ENCODE measurements around the gene PRPF19.

The PRPF19 gene

GRCh38 chr11:60862171-60862570 is 44.2 kb downstream of the PRPF19 start:
- in situ Hi-C loops (cut with HindIII; ENCODE audit: low sequenced_read_pairs) = no loop called here

- in situ Hi-C loops (cut with HindIII; ENCODE audit: low sequenced_read_pairs) = no loop called here
Measured at GRCh38 chr11:60860943-60861342, 45.4 kb downstream of the PRPF19 start.

GRCh38 chr11:60859616-60860250 is 46.7 kb downstream of the PRPF19 start:
- in situ Hi-C loops (cut with HindIII; ENCODE audit: low sequenced_read_pairs) = no loop called here

GRCh38 chr11:60858731-60859464 is 47.5 kb downstream of the PRPF19 start:
- in situ Hi-C loops (cut with HindIII; ENCODE audit: low sequenced_read_pairs) = no loop called here

DNA sequence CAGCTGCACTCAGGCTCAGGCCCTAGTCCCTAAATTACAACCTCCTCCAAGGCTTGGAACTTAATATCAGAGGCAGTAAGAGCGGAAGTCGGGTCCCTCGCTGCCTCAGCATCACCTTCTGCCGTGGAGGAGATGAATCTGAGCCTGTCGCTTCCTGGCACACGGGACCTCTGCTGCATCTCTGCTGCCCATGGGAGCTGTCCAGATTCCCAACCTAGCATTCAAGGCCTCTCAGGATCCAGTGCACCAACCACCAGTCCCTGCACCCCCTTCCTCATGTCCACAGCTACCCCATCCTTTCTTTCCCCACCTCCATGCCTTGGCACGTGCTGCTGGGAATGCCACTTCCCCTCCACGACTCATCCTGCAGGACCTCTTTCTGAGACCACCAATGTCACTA is 48.1 kb downstream of the PRPF19 start:
- in situ Hi-C loops (cut with HindIII; ENCODE audit: low sequenced_read_pairs) = no loop called here

DNA sequence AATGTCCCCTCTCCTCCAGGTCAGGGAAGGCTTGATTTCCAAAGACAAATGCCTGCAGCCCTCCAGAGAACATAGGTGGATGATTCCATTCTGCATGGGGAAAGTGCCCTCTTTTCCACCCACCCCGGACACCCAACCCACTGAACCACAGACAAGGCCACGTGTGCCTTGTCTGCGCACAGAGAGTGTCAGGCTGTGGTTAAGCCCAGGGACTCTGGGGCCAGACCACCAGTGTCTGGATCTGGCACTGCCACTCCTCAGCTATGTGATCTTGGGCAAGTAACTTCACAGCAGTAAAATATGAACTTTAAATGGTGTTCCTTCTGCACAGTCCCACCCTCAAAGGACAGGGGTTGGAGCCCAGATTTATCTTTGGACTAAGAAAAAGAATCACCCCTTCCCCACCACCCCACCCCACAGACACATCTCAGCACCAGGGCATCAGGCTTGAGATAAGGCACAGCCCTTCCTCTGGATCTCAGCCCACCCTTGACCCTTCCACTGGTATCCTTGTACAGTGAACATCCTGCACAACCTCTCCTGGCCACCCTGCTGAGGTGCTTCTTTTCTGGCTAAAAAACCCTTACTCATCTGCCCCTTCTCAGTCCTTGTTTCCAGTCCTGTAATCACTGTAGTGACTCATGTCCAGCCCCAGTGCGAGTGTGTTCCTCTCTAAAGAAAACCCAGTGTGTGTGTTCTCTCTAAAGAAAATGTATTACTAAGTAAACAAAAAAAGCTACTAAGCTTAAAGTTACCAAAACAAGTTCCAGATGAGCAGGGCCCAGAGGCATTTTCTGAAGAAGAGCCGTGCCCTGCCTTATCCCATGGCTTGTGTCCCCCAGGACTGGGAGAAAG is 48.8 kb downstream of the PRPF19 start:
- in situ Hi-C loops (cut with HindIII; ENCODE audit: low sequenced_read_pairs) = no loop called here

- in situ Hi-C loops (cut with HindIII; ENCODE audit: low sequenced_read_pairs) = no loop called here
Measured at GRCh38 chr11:60855726-60856633, 50.4 kb downstream of the PRPF19 start, which contains the start of gene PTGDR2. Gene PTGDR2 (minus strand): TSS chr11:60855950. CDS start chr11:60853722, 2,228 bp downstream.

DNA sequence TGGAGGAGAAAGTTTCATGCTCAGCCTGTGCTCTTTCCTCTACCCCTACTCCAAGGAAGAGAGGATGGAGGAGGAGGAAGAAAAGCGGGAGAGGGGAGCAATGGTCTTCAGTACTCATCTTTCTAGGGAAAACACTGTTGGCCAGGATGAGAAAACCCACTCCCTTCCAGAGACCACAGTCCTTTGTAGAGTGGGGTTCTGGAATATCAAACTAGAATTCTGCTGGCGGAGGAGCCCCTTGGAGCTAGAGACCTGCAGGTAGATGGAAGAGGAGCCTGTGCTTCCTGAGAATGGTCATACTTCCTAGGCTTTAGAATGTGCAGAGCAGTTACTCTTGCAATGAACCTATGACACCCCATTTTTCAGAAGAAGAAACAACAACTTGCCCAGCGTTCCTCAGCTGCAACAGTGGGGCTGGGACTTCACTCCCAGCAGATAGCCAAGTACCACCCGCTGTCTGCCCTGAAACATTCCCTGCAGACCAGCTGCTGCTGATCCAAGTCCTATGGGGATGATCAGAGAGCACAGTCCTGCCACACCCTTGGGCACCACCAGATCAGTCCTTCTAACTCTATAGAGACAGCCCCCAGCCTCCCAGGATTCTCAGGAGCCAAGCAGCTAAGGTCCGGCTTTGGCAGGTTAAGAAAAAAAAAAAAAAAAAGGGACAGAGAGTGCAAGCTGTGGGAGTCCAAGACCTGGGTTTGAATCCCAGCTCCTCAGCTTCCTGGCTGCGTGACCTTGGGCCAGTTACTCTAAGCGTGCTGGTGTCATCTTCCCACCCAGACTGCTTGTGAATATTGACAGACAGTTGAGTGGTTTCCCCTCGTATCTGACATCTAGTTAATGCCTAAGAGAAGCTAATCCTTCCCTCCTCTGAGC is 51.3 kb downstream of the PRPF19 start:
- in situ Hi-C loops (cut with HindIII; ENCODE audit: low sequenced_read_pairs) = no loop called here

GRCh38 chr11:60854140-60854846 is 52.1 kb downstream of the PRPF19 start:
- in situ Hi-C loops (cut with HindIII; ENCODE audit: low sequenced_read_pairs) = no loop called here

DNA sequence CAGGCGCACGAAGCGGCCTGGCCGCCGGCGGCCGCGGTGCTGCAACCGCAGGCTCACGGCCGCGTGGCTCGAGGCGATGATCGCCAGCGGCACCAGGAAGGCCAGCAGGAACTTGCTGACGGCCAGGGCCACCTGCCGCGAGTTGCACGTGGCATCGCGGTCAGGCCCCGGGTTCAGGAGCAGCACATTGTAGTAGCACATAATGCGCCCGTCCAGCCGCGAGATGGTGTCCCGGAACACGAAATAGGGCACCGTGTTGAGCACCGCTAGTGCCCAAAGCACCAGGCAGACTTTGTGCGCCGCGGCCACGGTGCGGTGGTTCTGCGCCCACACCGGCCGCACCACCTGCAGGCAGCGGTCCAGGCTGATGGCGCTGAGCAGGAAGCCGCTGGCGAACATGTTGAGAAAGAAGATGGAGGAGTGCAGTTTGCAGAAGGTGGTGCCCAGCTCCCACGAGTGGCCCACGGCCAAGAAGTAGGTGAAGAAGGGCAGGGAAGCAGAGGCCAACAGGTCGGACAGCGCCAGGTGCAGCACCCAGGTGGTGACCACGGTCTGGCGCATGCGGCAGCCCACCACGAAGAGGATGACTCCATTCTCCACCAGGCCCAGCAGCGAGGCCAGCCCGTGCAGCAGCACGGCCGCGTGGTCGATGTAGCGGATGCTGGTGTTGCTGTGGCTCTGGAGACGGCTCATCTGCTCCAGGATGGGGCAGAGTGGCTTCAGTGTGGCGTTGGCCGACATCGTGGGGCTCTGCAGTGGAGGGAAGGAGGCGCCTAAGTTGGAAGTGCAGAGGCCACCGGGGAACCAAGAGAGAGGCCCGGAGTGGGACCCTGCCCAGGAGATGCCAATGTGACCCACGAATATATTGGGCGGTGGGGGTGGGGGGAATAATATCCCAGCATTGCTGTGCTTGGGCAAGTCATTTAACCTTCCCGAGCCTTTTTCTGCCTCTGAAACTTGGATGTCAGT is 53.1 kb downstream of the PRPF19 start:
- in situ Hi-C loops (cut with HindIII; ENCODE audit: low sequenced_read_pairs) = no loop called here

GRCh38 chr11:60852117-60852981 is 54.0 kb downstream of the PRPF19 start:
- in situ Hi-C loops (cut with HindIII; ENCODE audit: low sequenced_read_pairs) = no loop called here

GRCh38 chr11:60851327-60852104 is 54.9 kb downstream of the PRPF19 start:
- in situ Hi-C loops (cut with HindIII; ENCODE audit: low sequenced_read_pairs) = no loop called here

DNA sequence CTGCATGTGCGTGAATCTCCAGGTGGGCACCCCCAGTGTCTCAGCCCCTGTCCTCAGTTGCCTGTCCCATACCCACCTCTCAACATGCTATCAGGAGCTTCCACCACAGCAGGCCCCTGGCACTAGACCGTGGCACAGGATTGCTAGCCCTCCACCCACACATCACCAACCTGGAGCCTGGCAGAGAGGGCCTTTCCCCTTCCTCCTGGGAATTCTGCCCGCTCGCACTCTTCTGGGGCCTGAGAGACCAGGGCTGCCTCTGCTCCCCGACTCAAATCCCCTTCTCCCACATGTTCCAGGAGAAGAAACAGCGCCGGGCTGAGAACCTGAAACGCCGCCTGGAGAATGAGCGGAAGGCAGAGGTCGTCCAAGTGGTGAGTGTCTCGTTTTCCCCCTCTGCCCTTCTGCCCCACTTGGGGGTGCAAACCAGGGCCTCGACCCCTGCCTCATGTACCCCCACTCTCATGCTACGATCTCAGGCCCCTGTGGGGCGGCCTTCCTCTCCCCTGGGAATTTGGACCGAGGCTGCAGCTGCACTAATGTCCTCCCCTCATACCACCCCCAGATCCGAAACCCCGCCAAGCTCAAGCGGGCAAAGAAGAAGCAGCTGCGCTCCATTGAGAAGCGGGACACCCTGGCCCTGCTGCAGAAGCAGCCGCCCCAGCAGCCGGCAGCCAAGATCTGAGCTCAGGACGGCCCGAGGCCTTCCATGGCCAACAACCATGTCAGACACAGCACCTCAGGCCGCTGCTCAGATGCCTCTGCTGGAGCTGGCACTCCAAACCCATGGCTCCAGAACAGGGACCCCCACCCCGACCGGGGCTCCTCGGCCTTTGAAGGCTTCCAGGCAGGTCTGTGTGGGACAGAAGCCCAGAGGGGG is 56.5 kb downstream of the PRPF19 start:
- in situ Hi-C loops (cut with HindIII; ENCODE audit: low sequenced_read_pairs) = no loop called here

DNA sequence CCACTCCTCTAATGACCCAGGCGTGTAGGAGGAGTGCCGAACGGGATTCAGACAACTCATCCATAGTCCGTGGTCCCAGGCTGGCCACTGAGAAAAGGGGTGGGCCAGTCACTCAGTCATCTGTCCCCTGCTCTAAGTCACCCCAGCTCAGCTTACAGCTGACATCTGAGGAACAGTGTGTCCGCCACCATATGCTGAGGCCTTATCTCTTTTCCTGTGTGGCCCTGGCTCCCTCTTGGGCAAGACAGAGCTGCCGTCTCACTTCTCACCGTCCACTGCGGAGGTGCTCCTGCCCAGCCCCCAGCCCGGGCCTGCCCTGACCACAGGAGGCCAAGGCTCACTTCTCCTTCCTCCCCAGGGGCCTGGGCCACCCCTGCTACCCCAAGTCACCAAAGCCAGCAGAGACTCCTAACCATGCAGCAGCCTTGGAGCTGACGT is 57.7 kb downstream of the PRPF19 start:
- in situ Hi-C loops (cut with HindIII; ENCODE audit: low sequenced_read_pairs) = no loop called here

GRCh38 chr11:60847896-60848295 is 58.5 kb downstream of the PRPF19 start:
- in situ Hi-C loops (cut with HindIII; ENCODE audit: low sequenced_read_pairs) = no loop called here
